ENCODE measurements around the gene CAV1.

The CAV1 gene

DNA sequence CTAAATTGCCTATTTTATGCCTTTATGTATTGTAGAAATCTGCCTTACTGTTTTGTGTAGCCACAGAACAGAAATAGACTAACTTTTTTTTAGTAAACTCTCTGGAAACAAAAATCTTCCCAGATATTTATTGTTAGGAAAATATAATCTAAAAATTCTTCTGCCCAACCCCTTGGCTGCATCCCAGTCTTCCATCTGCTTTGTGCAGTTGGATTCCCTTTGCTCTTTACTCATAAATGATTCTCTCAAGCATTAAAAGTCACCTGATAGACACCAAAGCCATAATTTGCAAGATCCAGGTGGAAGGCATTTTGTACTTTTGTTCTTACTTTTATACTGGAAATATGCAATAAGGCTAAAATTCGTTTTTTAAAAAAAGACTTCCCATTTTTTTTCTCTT, 31.4 kb upstream of the CAV1 start:
- H3K27me3 ChIP-seq (ENCODE audit: control insufficient read depth in 1 of 2, insufficient read depth in 2 of 2, low read length in 2 of 2), result no peaks in the 10 kb centered on the region
- H3K9me3 ChIP-seq (ENCODE audit: control insufficient read depth in 1 of 2, low read length in 2 of 2), result no peaks in the 10 kb centered on the region
- no peak overlapping the region for H3K4me3 ChIP-seq (ENCODE audit: low read depth in 1 of 2, low read length in 2 of 2)
- H3K27ac ChIP-seq (ENCODE audit: low read depth, low read length), result no peak overlapping the region
- no peak overlapping the region for H3K9ac ChIP-seq (ENCODE audit: low read depth in 1 of 2, low read length in 2 of 2)
- no peaks in the 10 kb centered on the region for H3K4me1 ChIP-seq (ENCODE audit: control insufficient read depth in 1 of 2, insufficient read depth in 2 of 2, low read length in 2 of 2)
- H3K36me3 ChIP-seq (ENCODE audit: control insufficient read depth in 1 of 2, insufficient read depth in 2 of 2, low read length in 2 of 2), result no peaks in the 10 kb centered on the region

DNA sequence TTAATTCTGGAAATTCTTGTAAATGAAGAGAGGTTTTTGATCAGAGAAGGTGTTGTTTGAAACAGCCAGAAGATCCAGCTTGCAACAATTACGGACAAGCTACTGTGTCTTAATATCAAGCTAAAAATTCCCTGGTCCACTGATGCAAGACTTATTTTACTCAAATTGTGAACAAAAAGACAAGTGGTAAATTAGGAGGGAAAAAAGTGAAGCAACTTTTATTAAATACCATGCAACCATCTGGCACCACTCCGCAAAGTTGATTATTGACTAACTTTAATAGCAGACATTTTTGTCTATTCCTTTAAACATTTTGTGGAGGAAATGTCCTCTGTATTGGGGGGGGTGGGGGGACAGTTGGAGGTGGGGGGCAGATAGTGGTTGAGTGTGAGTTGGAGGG, 30.4 kb upstream of the CAV1 start:
- Histone ChIP-seq H3K9me3 (ENCODE audit: control insufficient read depth in 1 of 2, low read length in 2 of 2) (no peaks in the 10 kb centered on the region), H3K27ac (ENCODE audit: low read depth, low read length) (no peak overlapping the region), H3K4me1 (ENCODE audit: control insufficient read depth in 1 of 2, insufficient read depth in 2 of 2, low read length in 2 of 2) (peaks cover 3 to 5% of the 10 kb centered on the region in 2 donors)

GRCh38 chr7:116495736-116496135, 29.1 kb upstream of the CAV1 start:
- H3K9me3 ChIP-seq (ENCODE audit: control insufficient read depth in 1 of 2, low read length in 2 of 2), result no peaks in the 10 kb centered on the region
- no peak overlapping the region for H3K4me3 ChIP-seq (ENCODE audit: low read depth in 1 of 2, low read length in 2 of 2)
- no peak overlapping the region for H3K27ac ChIP-seq (ENCODE audit: low read depth, low read length)
- H3K4me1 ChIP-seq (ENCODE audit: control insufficient read depth in 1 of 2, insufficient read depth in 2 of 2, low read length in 2 of 2), result peaks cover 13 to 16% of the 10 kb centered on the region in 2 donors
- H3K27me3 ChIP-seq (ENCODE audit: control insufficient read depth in 1 of 2, insufficient read depth in 2 of 2, low read length in 2 of 2), result peaks cover 7 to 9% of the 10 kb centered on the region in 2 donors
- H3K9ac ChIP-seq (ENCODE audit: low read depth in 1 of 2, low read length in 2 of 2), result no peak overlapping the region
- no peaks in the 10 kb centered on the region for H3K36me3 ChIP-seq (ENCODE audit: control insufficient read depth in 1 of 2, insufficient read depth in 2 of 2, low read length in 2 of 2)

More for the DNA sequence above, 30.4 kb upstream of the CAV1 start:
- no peak overlapping the region for H3K4me3 ChIP-seq (ENCODE audit: low read depth in 1 of 2, low read length in 2 of 2)
- H3K36me3 ChIP-seq (ENCODE audit: control insufficient read depth in 1 of 2, insufficient read depth in 2 of 2, low read length in 2 of 2), result no peaks in the 10 kb centered on the region
- no peaks in the 10 kb centered on the region for H3K27me3 ChIP-seq (ENCODE audit: control insufficient read depth in 1 of 2, insufficient read depth in 2 of 2, low read length in 2 of 2)
- H3K9ac ChIP-seq (ENCODE audit: low read depth in 1 of 2, low read length in 2 of 2), result no peak overlapping the region

GRCh38 chr7:116496653-116497052, 28.2 kb upstream of the CAV1 start:
- H3K4me1 ChIP-seq (ENCODE audit: control insufficient read depth in 1 of 2, insufficient read depth in 2 of 2, low read length in 2 of 2), result peaks cover 21 to 22% of the 10 kb centered on the region in 2 donors
- peaks cover 8 to 10% of the 10 kb centered on the region in 2 donors for H3K27me3 ChIP-seq (ENCODE audit: control insufficient read depth in 1 of 2, insufficient read depth in 2 of 2, low read length in 2 of 2)
- no peak overlapping the region for H3K9ac ChIP-seq (ENCODE audit: low read depth in 1 of 2, low read length in 2 of 2)
- H3K9me3 ChIP-seq (ENCODE audit: control insufficient read depth in 1 of 2, low read length in 2 of 2), result no peaks in the 10 kb centered on the region
- H3K36me3 ChIP-seq (ENCODE audit: control insufficient read depth in 1 of 2, insufficient read depth in 2 of 2, low read length in 2 of 2), result no peaks in the 10 kb centered on the region
- H3K27ac ChIP-seq (ENCODE audit: low read depth, low read length), result no peak overlapping the region
- no peak overlapping the region for H3K4me3 ChIP-seq (ENCODE audit: low read depth in 1 of 2, low read length in 2 of 2)

- peaks cover 8 to 10% of the 10 kb centered on the region in 2 donors for H3K27me3 ChIP-seq (ENCODE audit: control insufficient read depth in 1 of 2, insufficient read depth in 2 of 2, low read length in 2 of 2)
- H3K4me3 ChIP-seq (ENCODE audit: low read depth in 1 of 2, low read length in 2 of 2), result no peak overlapping the region
- peaks cover 26 to 32% of the 10 kb centered on the region in 2 donors for H3K4me1 ChIP-seq (ENCODE audit: control insufficient read depth in 1 of 2, insufficient read depth in 2 of 2, low read length in 2 of 2)
- H3K9ac ChIP-seq (ENCODE audit: low read depth in 1 of 2, low read length in 2 of 2), result no peak overlapping the region
- H3K36me3 ChIP-seq (ENCODE audit: control insufficient read depth in 1 of 2, insufficient read depth in 2 of 2, low read length in 2 of 2), result no peaks in the 10 kb centered on the region
- no peaks in the 10 kb centered on the region for H3K9me3 ChIP-seq (ENCODE audit: control insufficient read depth in 1 of 2, low read length in 2 of 2)
- no peak overlapping the region for H3K27ac ChIP-seq (ENCODE audit: low read depth, low read length)
Observed at GRCh38 chr7:116497708-116498107, 27.1 kb upstream of the CAV1 start.

DNA sequence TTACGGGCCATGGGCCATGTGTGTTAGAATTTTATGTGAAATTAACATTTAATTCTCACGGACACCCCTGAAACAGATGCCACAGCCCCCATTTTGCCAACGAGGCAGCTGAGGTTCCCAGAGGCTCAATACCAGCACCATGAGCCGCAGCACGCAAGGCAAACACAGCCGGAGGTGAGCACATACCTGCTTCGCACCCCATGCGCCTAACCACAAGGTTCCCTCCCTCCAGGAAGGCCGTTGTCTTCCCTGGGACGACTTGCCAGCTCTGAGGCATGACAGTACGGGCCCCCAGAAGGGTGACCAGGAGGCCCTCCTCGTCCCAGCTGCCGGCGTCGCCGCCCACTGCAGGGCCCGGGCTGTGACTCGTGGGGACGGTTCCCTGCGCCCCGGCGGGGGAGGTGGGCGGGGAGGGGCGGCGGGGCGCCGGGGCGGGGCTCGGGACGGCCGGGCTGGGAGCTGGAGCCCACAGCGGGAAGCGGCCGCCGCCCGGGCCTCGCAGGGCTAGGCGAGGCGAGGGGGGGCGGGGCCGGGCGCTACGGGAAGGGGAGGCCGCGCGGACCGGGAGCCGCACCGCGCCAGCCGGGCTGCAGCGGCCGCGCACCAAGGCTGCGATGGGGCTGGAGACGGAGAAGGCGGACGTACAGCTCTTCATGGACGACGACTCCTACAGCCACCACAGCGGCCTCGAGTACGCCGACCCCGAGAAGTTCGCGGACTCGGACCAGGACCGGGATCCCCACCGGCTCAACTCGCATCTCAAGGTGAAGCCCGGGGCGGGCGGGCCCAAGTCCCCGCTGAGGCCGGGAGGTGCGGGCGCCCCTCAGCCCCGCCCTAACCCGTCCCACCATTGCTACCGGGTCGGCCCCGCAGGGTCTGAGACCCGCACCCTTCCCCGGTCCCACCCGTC, 25.4 kb upstream of the CAV1 start, which contains the start of gene CAV2:
Gene CAV2 (plus strand): TSS at position 571 of the 910 bp plus-strand sequence. CDS start 44 bp downstream, at position 615.
- Histone ChIP-seq H3K27me3 (ENCODE audit: control insufficient read depth in 1 of 2, insufficient read depth in 2 of 2, low read length in 2 of 2) (peaks cover 8 to 10% of the 10 kb centered on the region in 2 donors), H3K4me3 (ENCODE audit: low read depth in 1 of 2, low read length in 2 of 2) (peak within 1 kb of the TSS; percentile 77 to 80), H3K27ac (ENCODE audit: low read depth, low read length) (peak within 1 kb of the TSS; percentile 81), H3K9ac (ENCODE audit: low read depth in 1 of 2, low read length in 2 of 2) (peak within 1 kb of the TSS; percentile 79 to 80), H3K36me3 (ENCODE audit: control insufficient read depth in 1 of 2, insufficient read depth in 2 of 2, low read length in 2 of 2) (no peaks in the 10 kb centered on the region), H3K4me1 (ENCODE audit: control insufficient read depth in 1 of 2, insufficient read depth in 2 of 2, low read length in 2 of 2) (peaks cover 26 to 32% of the 10 kb centered on the region in 2 donors), H3K9me3 (ENCODE audit: control insufficient read depth in 1 of 2, low read length in 2 of 2) (no peaks in the 10 kb centered on the region)

DNA sequence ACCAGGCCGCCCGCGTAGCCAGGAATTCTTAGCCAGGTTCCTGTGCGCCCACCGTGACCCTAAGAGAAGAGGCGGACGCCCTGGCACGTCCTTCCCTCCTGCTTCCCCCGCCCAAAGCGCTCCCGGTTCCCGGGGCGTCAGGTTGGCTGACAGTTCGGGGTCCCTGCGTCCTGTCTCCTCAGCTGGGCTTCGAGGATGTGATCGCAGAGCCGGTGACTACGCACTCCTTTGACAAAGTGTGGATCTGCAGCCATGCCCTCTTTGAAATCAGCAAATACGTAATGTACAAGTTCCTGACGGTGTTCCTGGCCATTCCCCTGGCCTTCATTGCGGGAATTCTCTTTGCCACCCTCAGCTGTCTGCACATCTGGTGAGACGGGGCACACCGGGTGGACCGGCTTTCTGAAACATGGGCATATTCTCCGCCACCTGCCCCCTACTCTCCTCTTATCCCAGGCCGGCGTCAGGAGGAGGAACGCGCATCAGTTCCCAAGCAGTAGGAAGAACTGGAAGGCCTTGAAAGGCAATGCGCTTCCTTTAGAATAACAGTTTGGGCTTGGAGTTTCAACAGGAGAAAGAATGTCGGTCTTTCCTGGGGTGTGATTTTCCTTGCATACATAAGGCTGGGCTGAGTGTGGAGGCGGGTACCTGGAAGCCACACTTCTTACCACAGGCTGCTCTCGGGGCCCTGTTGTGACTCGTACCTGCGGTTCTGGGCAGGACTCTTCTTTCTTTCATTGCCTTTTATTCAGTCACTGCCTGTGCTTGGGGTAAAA, 24.6 kb upstream of the CAV1 start:
- Histone ChIP-seq H3K4me1 (ENCODE audit: control insufficient read depth in 1 of 2, insufficient read depth in 2 of 2, low read length in 2 of 2) (peaks cover 26 to 32% of the 10 kb centered on the region in 2 donors), H3K9ac (ENCODE audit: low read depth in 1 of 2, low read length in 2 of 2) (peak overlapping the region; percentile 79 to 80), H3K27ac (ENCODE audit: low read depth, low read length) (peak overlapping the region; percentile 81), H3K27me3 (ENCODE audit: control insufficient read depth in 1 of 2, insufficient read depth in 2 of 2, low read length in 2 of 2) (peaks cover 10 to 12% of the 10 kb centered on the region in 2 donors), H3K9me3 (ENCODE audit: control insufficient read depth in 1 of 2, low read length in 2 of 2) (no peaks in the 10 kb centered on the region), H3K4me3 (ENCODE audit: low read depth in 1 of 2, low read length in 2 of 2) (peak overlapping the region; percentile 77 to 80), H3K36me3 (ENCODE audit: control insufficient read depth in 1 of 2, insufficient read depth in 2 of 2, low read length in 2 of 2) (no peaks in the 10 kb centered on the region)

- Histone ChIP-seq H3K27me3 (ENCODE audit: control insufficient read depth in 1 of 2, insufficient read depth in 2 of 2, low read length in 2 of 2) (peaks cover 10 to 12% of the 10 kb centered on the region in 2 donors), H3K9me3 (ENCODE audit: control insufficient read depth in 1 of 2, low read length in 2 of 2) (no peaks in the 10 kb centered on the region), H3K9ac (ENCODE audit: low read depth in 1 of 2, low read length in 2 of 2) (no peak overlapping the region), H3K36me3 (ENCODE audit: control insufficient read depth in 1 of 2, insufficient read depth in 2 of 2, low read length in 2 of 2) (no peaks in the 10 kb centered on the region), H3K4me1 (ENCODE audit: control insufficient read depth in 1 of 2, insufficient read depth in 2 of 2, low read length in 2 of 2) (peaks cover 26 to 32% of the 10 kb centered on the region in 2 donors), H3K27ac (ENCODE audit: low read depth, low read length) (no peak overlapping the region), H3K4me3 (ENCODE audit: low read depth in 1 of 2, low read length in 2 of 2) (peak overlapping the region in 1 of 2 donors; percentile 13)
Observed at GRCh38 chr7:116501425-116502167, 23.2 kb upstream of the CAV1 start.

DNA sequence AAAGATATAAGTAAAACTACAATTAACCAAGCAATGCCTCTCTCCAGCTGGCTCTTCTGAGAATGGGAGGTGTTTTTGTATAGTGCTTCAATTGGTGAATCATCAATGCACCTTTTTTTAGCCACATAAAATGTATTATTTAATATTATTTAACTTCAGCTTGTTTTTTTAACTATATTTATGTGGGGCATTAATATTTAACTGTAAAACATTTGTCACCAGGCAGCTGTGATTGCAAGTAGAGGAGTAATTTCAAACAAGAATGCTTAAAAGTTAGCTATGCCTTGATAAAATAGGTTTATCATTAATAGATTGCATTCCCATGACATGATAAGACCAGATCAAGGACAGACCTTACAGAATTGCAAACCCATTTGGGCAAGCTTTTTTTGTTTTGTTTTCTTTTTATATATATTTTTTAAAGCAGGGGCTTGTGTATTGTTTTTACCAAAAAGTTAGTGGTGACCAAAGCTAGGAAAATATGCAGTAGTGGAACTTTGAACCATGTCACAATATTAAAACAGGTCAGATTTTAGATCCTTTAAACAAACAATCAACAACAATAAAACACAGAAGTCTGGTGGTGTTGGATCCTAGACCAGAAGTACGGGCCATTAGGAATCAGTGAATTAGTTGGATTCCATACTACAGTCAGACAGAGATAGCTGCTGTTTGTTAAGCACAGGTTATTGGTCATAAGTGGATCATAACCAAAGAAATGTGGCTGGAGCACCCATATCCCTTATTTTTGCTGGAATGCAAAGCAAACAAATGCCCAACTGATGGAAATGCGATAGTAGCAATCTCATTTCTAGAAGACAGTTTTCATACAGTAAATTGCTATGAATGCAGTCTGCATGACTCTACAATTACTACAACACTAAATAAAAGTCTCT, 22.4 kb upstream of the CAV1 start:
- no peaks in the 10 kb centered on the region for H3K36me3 ChIP-seq (ENCODE audit: control insufficient read depth in 1 of 2, insufficient read depth in 2 of 2, low read length in 2 of 2)
- H3K9ac ChIP-seq (ENCODE audit: low read depth in 1 of 2, low read length in 2 of 2), result no peak overlapping the region
- peak overlapping the region in 1 of 2 donors; percentile 13 for H3K4me3 ChIP-seq (ENCODE audit: low read depth in 1 of 2, low read length in 2 of 2)
- peaks cover 10 to 12% of the 10 kb centered on the region in 2 donors for H3K27me3 ChIP-seq (ENCODE audit: control insufficient read depth in 1 of 2, insufficient read depth in 2 of 2, low read length in 2 of 2)
- H3K27ac ChIP-seq (ENCODE audit: low read depth, low read length), result no peak overlapping the region
- peaks cover 26 to 32% of the 10 kb centered on the region in 2 donors for H3K4me1 ChIP-seq (ENCODE audit: control insufficient read depth in 1 of 2, insufficient read depth in 2 of 2, low read length in 2 of 2)
- H3K9me3 ChIP-seq (ENCODE audit: control insufficient read depth in 1 of 2, low read length in 2 of 2), result no peaks in the 10 kb centered on the region
